NCI-H82 (cell line): Measurements from ENCODE around the gene TRABD2B.

Experiments used
- DNase-seq: peaks from one replicate; lab custom pipeline; 2025; lab: John Stamatoyannopoulos, UW

TRABD2B gene

GRCh38 chr1:47992720-47993415 is 4.3 kb downstream of the TRABD2B start:
- no peak for DNase-seq

GRCh38 chr1:47991673-47992072 is 5.5 kb downstream of the TRABD2B start:
- DNase-seq = no peak

- no peak for DNase-seq
These were observed 6.0 kb downstream of the TRABD2B start for GRCh38 chr1:47991187-47991586.

GRCh38 chr1:47990286-47990685 is 6.9 kb downstream of the TRABD2B start:
- DNase-seq = no peak

GRCh38 chr1:47987601-47988000 is 9.6 kb downstream of the TRABD2B start:
- DNase-seq = no peak

GRCh38 chr1:47986761-47987200 is 10.4 kb downstream of the TRABD2B start:
- peak; percentile 40 for DNase-seq

- DNase-seq = no peak
These were observed 12.2 kb downstream of the TRABD2B start for GRCh38 chr1:47985018-47985417.

GRCh38 chr1:47984175-47984789 is 12.9 kb downstream of the TRABD2B start:
- DNase-seq = no peak

- no peak for DNase-seq
These were observed 13.5 kb downstream of the TRABD2B start for GRCh38 chr1:47983691-47984090.

- no peak for DNase-seq
These were observed 15.4 kb downstream of the TRABD2B start for GRCh38 chr1:47981667-47982350.

GRCh38 chr1:47980501-47980900 is 16.7 kb downstream of the TRABD2B start:
- no peak for DNase-seq

- DNase-seq = no peak
These were observed 17.5 kb downstream of the TRABD2B start for GRCh38 chr1:47979724-47980123.

- no peak for DNase-seq
These were observed 18.7 kb downstream of the TRABD2B start for GRCh38 chr1:47978486-47978885.

- no peak for DNase-seq
These were observed 20.5 kb downstream of the TRABD2B start for GRCh38 chr1:47976728-47977127.

- DNase-seq = no peak
These were observed 20.9 kb downstream of the TRABD2B start for GRCh38 chr1:47976267-47976666.

GRCh38 chr1:47975302-47975921 is 21.8 kb downstream of the TRABD2B start:
- no peak for DNase-seq

- peak; percentile 49 for DNase-seq
These were observed 24.2 kb downstream of the TRABD2B start for GRCh38 chr1:47972864-47973432.

GRCh38 chr1:47971385-47972160 is 25.6 kb downstream of the TRABD2B start:
- no peak for DNase-seq

- DNase-seq = no peak
These were observed 26.3 kb downstream of the TRABD2B start for GRCh38 chr1:47970882-47971281.

- DNase-seq = no peak
These were observed 27.7 kb downstream of the TRABD2B start for GRCh38 chr1:47969478-47969877.

GRCh38 chr1:47968556-47968888 is 28.7 kb downstream of the TRABD2B start:
- no peak for DNase-seq
